Hepatocyte (in vitro differentiated cells): ENCODE data around the gene CORT. TPM values are rescaled to one million over a fixed set of nuclear protein-coding genes. Genes with fewer than 3 reads are reported as not detected.

Experiments
- DNase-seq: peaks from one replicate; pipeline ENCODE4 v3.0.0-alpha.2; 2016; ENCODE audit warnings: low spot score
- H2AFZ ChIP-seq: fragments of 200-600 bp; sonication (generic); 2 replicates; pipeline ENCODE4 v1.6.0; 2016; ENCODE audit warnings: antibody characterized with exemption, mild to moderate bottlenecking
- H3K27ac ChIP-seq: fragments of 200-600 bp; sonication (generic); 2 replicates; pipeline ENCODE4 v1.5.1; 2016; ENCODE audit warnings: mild to moderate bottlenecking
- H3K27me3 ChIP-seq: fragments of 200-600 bp; sonication (generic); 2 replicates; pipeline ENCODE4 v1.6.1; 2016
- H3K36me3 ChIP-seq: fragments of 200-600 bp; sonication (generic); replicated peaks from 2 replicates; pipeline ENCODE4 v1.5.1; 2016; ENCODE audit warnings: low read depth; ENCODE audit not compliant: insufficient read depth
- H3K4me1 ChIP-seq: fragments of 200-600 bp; sonication (generic); 2 replicates; pipeline ENCODE4 v1.5.1; 2016; ENCODE audit warnings: mild to moderate bottlenecking, moderate library complexity; ENCODE audit not compliant: insufficient read depth
- H3K4me2 ChIP-seq: fragments of 200-600 bp; sonication (generic); 2 replicates; pipeline ENCODE4 v1.6.0; 2016
- H3K4me3 ChIP-seq: fragments of 200-600 bp; sonication (generic); 2 replicates; pipeline ENCODE4 v1.5.1; 2016; ENCODE audit warnings: mild to moderate bottlenecking
- H3K79me2 ChIP-seq: fragments of 200-600 bp; sonication (generic); 2 replicates; pipeline ENCODE4 v1.6.0; 2017; ENCODE audit warnings: mild to moderate bottlenecking
- H3K9me2 ChIP-seq: fragments of 200-600 bp; sonication (generic); replicated peaks from 2 replicates; pipeline ENCODE4 v1.6.0; 2017; ENCODE audit warnings: mild to moderate bottlenecking; ENCODE audit not compliant: insufficient read depth
- H3K9me3 ChIP-seq: fragments of 200-600 bp; sonication (generic); 2 replicates; pipeline ENCODE4 v1.5.1; 2016; ENCODE audit warnings: low read depth, mild to moderate bottlenecking
- H4K20me1 ChIP-seq: fragments of 200-600 bp; sonication (generic); 2 replicates; pipeline ENCODE4 v1.6.0; 2016; ENCODE audit warnings: mild to moderate bottlenecking; ENCODE audit not compliant: insufficient read depth, poor library complexity, severe bottlenecking
- CTCF ChIP-seq: fragments of 200-600 bp; sonication (generic); IDR thresholded peaks from 2 replicates; pipeline ENCODE4 v1.5.1; 2016; ENCODE audit warnings: antibody characterized with exemption, mild to moderate bottlenecking; ENCODE audit not compliant: poor library complexity
- EZH2 ChIP-seq: fragments of 200-600 bp; sonication (generic); IDR thresholded peaks from 2 replicates; pipeline ENCODE4 v1.6.1; 2016; ENCODE audit warnings: antibody characterized with exemption, mild to moderate bottlenecking, borderline replicate concordance
- EZH2phosphoT487 ChIP-seq: fragments of 200-600 bp; sonication (generic); IDR thresholded peaks from one replicate; pipeline ENCODE4 v1.6.1; 2018; ENCODE audit warnings: antibody characterized with exemption, mild to moderate bottlenecking, low read depth, moderate library complexity; ENCODE audit not compliant: unreplicated experiment, severe bottlenecking
- WGBS: methylation state at CpG from one replicate; pipeline ENCODE4 v1.1.6; 2016; ENCODE audit warnings: low lambda C conversion rate; ENCODE audit errors: missing lambda C conversion rate; 5-methylcytosine and 5-hydroxymethylcytosine counted together
- polyA plus RNA-seq: library from polyadenylated mRNA; unstranded; fragments of >200 nt; fragmentation: Nextera tagmentation; extraction: Ambion mirVana; gene quantifications from 2 replicates; pipeline ENCODE4 v1.2.1, GENCODE V29; 2016
- total RNA-seq: library from RNA; depleted of rRNA; stranded (reverse); fragments of >200 nt; gene quantifications from 2 replicates; pipeline ENCODE4 v1.2.3, GENCODE V29; 2014

The CORT gene
- total and polyA plus RNA-seq, 2 experiments from 2014 or later: 0.13 to 0.27 TPM

GRCh38 chr1:10440794-10441193 is 9.0 kb upstream of the CORT start:
- TF ChIP-seq EZH2: no peak
- no peak for TF ChIP-seq EZH2phosphoT487
- no peak for TF ChIP-seq CTCF
- no peak for DNase-seq
- 94% methylated on average over 5 of the region's 5 CpGs for WGBS

GRCh38 chr1:10444248-10444647 is 5.6 kb upstream of the CORT start:
- no peak for TF ChIP-seq EZH2phosphoT487
- no peak for TF ChIP-seq EZH2
- no peak for TF ChIP-seq CTCF
- H3K79me2 ChIP-seq: no peaks in the 10 kb centered on the region
- H3K4me1 ChIP-seq: no peaks in the 10 kb centered on the region
- H3K27ac ChIP-seq: no peak overlapping the region
- no peaks in the 10 kb centered on the region for H3K9me3 ChIP-seq
- H2AFZ ChIP-seq: no peak overlapping the region
- DNase-seq: no peak
- no peaks in the 10 kb centered on the region for H4K20me1 ChIP-seq
- no peaks in the 10 kb centered on the region for H3K36me3 ChIP-seq
- no peaks in the 10 kb centered on the region for H3K27me3 ChIP-seq
- H3K4me2 ChIP-seq: no peak overlapping the region
- no peak overlapping the region for H3K4me3 ChIP-seq
- WGBS: 88% methylated on average over 6 of the region's 6 CpGs
- no peaks in the 10 kb centered on the region for H3K9me2 ChIP-seq

More at GRCh38 chr1:10440794-10441193, 9.0 kb upstream of the CORT start:
- no peaks in the 10 kb centered on the region for H3K9me3 ChIP-seq
- no peaks in the 10 kb centered on the region for H3K9me2 ChIP-seq
- H3K4me2 ChIP-seq: no peak overlapping the region
- H3K27me3 ChIP-seq: no peaks in the 10 kb centered on the region
- H3K36me3 ChIP-seq: no peaks in the 10 kb centered on the region
- no peak overlapping the region for H3K4me3 ChIP-seq
- H4K20me1 ChIP-seq: no peaks in the 10 kb centered on the region
- H3K79me2 ChIP-seq: no peaks in the 10 kb centered on the region
- no peak overlapping the region for H3K27ac ChIP-seq
- no peaks in the 10 kb centered on the region for H3K4me1 ChIP-seq
- H2AFZ ChIP-seq: no peak overlapping the region

DNA sequence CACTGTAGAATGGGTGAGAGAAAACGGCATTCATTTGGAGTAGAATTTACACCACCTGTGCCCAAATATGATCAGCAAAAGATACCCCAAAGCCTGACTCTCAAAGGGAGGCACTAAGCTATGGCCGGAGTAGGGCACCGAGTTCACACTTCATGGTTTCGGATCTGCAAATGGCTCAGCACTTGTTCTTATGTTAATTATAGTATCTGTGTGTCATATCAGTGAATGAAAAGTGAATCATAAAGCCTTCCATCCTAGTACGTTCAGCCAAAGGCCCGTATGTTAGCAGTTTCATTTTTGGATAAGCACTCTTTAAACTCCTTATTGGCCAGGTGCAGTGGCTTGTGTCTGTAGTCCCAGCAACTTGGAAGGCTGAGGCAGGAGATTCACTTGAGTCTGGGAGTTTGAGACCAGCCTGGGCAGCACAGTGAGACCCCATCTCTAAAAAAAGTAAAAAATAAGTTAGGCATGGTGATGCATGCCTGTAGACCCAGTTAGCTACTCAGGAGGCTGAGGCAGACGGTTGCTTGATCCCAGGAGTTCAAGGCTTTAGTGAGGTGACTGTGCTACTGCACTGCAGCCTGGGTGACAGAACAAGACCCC is 4.9 kb upstream of the CORT start:
- H3K9me3 ChIP-seq: no peaks in the 10 kb centered on the region
- no peaks in the 10 kb centered on the region for H4K20me1 ChIP-seq
- no peak for DNase-seq
- TF ChIP-seq EZH2 (no peak), EZH2phosphoT487 (no peak), CTCF (no peak)
- no peaks in the 10 kb centered on the region for H3K4me1 ChIP-seq
- no peaks in the 10 kb centered on the region for H3K79me2 ChIP-seq
- no peaks in the 10 kb centered on the region for H3K27me3 ChIP-seq
- no peak overlapping the region for H3K4me2 ChIP-seq
- no peaks in the 10 kb centered on the region for H3K9me2 ChIP-seq
- 97% methylated on average over 7 of the region's 7 CpGs for WGBS
- H2AFZ ChIP-seq: no peak overlapping the region
- H3K36me3 ChIP-seq: no peaks in the 10 kb centered on the region
- no peak overlapping the region for H3K27ac ChIP-seq
- no peak overlapping the region for H3K4me3 ChIP-seq
